ENCODE measurements around the gene COPS7B.

The COPS7B gene

GRCh38 chr2:231785822-231786176 lies 446 bp upstream of the COPS7B start:
- no peak for DNase-seq

- no peak for DNase-seq
Observed at GRCh38 chr2:231786917-231787292, 660 bp downstream of the COPS7B start.

GRCh38 chr2:231791107-231791506 lies 4.9 kb downstream of the COPS7B start:
- DNase-seq = no peak

- DNase-seq = no peak
Observed at GRCh38 chr2:231794383-231794782, 8.1 kb downstream of the COPS7B start.

GRCh38 chr2:231795525-231796327 lies 9.5 kb downstream of the COPS7B start:
- no peak for DNase-seq

GRCh38 chr2:231800493-231801091 lies 14.3 kb downstream of the COPS7B start:
- DNase-seq = no peak

GRCh38 chr2:231803501-231804138 lies 17.4 kb downstream of the COPS7B start:
- no peak for DNase-seq

GRCh38 chr2:231807020-231807419 lies 20.8 kb downstream of the COPS7B start:
- DNase-seq = no peak

GRCh38 chr2:231810905-231811304 lies 24.7 kb downstream of the COPS7B start:
- no peak for DNase-seq

- no peak for DNase-seq
Observed at GRCh38 chr2:231816327-231817026, 30.2 kb downstream of the COPS7B start.

GRCh38 chr2:231819447-231820042 lies 33.3 kb downstream of the COPS7B start:
- DNase-seq = no peak

- DNase-seq = no peak
Observed at GRCh38 chr2:231820786-231821303, 34.6 kb downstream of the COPS7B start.

GRCh38 chr2:231821908-231822307 lies 35.7 kb downstream of the COPS7B start:
- no peak for DNase-seq

- no peak for DNase-seq
Observed at GRCh38 chr2:231853105-231853504, 66.9 kb downstream of the COPS7B start.

GRCh38 chr2:231854616-231855125 lies 68.4 kb downstream of the COPS7B start:
- no peak for DNase-seq

- DNase-seq = no peak
Observed at GRCh38 chr2:231856959-231857358, 70.7 kb downstream of the COPS7B start.

Measured in central memory CD4-positive, alpha-beta T cell (primary cell).